H1 (cell line): ENCODE results near the gene UMPS. TPM values are rescaled to one million over a fixed set of nuclear protein-coding genes. Genes with fewer than 3 reads are reported as not detected.
A peak's percentile ranks its signal among the peaks of the same experiment; 100 is the strongest.

ENCODE experiments used
- BCL11A ChIP-seq, 2 experiments: IDR thresholded peaks; one replicate each; pipeline ENCODE4 v1.6.1; 2011; ENCODE audit warnings: low read depth in 2 of 2, low read length in 2 of 2, mild to moderate bottlenecking in 2 of 2
- BRCA1 ChIP-seq: IDR thresholded peaks from 2 replicates; pipeline ENCODE4 v1.6.1; 2012; ENCODE audit warnings: low read depth, low read length, improper control_type of control experiment
- CBX5 ChIP-seq: fragments of 300-800, 300-1000 bp; sonication (generic); IDR thresholded peaks from 2 replicates; pipeline ENCODE4 v1.7.1; 2016; ENCODE audit warnings: antibody characterized with exemption, low read length, low read depth
- CBX8 ChIP-seq: fragments of 300-800, 300-1000 bp; sonication (generic); IDR thresholded peaks from 2 replicates; pipeline ENCODE4 v1.7.1; 2016; ENCODE audit warnings: low read depth, low read length, borderline replicate concordance
- CTCF ChIP-seq, 3 experiments: IDR thresholded peaks; 1 replicate in 2 of 3; 2 replicates in 1 of 3; pipeline versions ENCODE4 v1.5.1 to v1.6.1; 2011; ENCODE audit warnings: low read length in 3 of 3, mild to moderate bottlenecking in 3 of 3, inconsistent platforms in 2 of 3, low read depth in 1 of 3, moderate library complexity in 1 of 3; ENCODE audit not compliant: insufficient read depth in 1 of 3; ENCODE audit errors: control extremely low read depth in 1 of 3
- E2F6 ChIP-seq: IDR thresholded peaks from 2 replicates; pipeline ENCODE4 v1.6.1; 2012; ENCODE audit warnings: inconsistent platforms
- EP300 ChIP-seq, 2 experiments: IDR thresholded peaks; 1 replicate in 1 of 2; 2 replicates in 1 of 2; pipeline ENCODE4 v1.6.1; 2011 to 2012; ENCODE audit warnings: low read depth in 2 of 2, low read length in 2 of 2, mild to moderate bottlenecking in 2 of 2, borderline replicate concordance in 1 of 2, inconsistent platforms in 1 of 2, moderate library complexity in 1 of 2
- FOSL1 ChIP-seq: IDR thresholded peaks from 2 replicates; pipeline ENCODE4 v1.6.1; 2011; ENCODE audit warnings: mild to moderate bottlenecking, low read depth, low read length, moderate library complexity; ENCODE audit not compliant: insufficient read depth
- HDAC6 ChIP-seq: IDR thresholded peaks from one replicate; pipeline ENCODE4 v1.7.1; 2012; ENCODE audit warnings: low read depth, mild to moderate bottlenecking, inconsistent platforms, low read length, moderate library complexity
- KDM1A ChIP-seq: fragments of 200-600, 300-600 bp; sonication (generic); IDR thresholded peaks from 2 replicates; pipeline ENCODE4 v1.7.1; 2016; ENCODE audit warnings: mild to moderate bottlenecking, low read length, borderline replicate concordance
- MAFK ChIP-seq: IDR thresholded peaks from 2 replicates; pipeline ENCODE4 v1.6.1; 2012; ENCODE audit warnings: low read depth, mild to moderate bottlenecking, improper control_type of control experiment, low read length
- NANOG ChIP-seq: IDR thresholded peaks from 2 replicates; pipeline ENCODE4 v1.6.1; 2011; ENCODE audit warnings: low read length, low read depth, mild to moderate bottlenecking, inconsistent platforms; ENCODE audit not compliant: insufficient read depth, poor library complexity, severe bottlenecking
- PHF8 ChIP-seq: fragments of 200-600 bp; sonication (generic); conservative IDR thresholded peaks from 2 replicates; pipeline ENCODE4 v1.7.1; 2012; ENCODE audit warnings: low read depth, mild to moderate bottlenecking, inconsistent platforms, low read length, moderate library complexity
- RNF2 ChIP-seq: fragments of 200-900, 300-1000 bp; sonication (generic); IDR thresholded peaks from 2 replicates; pipeline ENCODE4 v1.7.1; 2016; ENCODE audit warnings: borderline replicate concordance, low read depth, mild to moderate bottlenecking, antibody characterized with exemption, low read length; ENCODE audit not compliant: poor library complexity, severe bottlenecking; ENCODE audit errors: missing control alignments
- TAF7 ChIP-seq: optimal IDR thresholded peaks from 2 replicates; pipeline ENCODE3; 2011; ENCODE audit warnings: low read depth, mild to moderate bottlenecking, inconsistent platforms, low read length, moderate library complexity, borderline replicate concordance
- TBP ChIP-seq: IDR thresholded peaks from 2 replicates; pipeline ENCODE4 v1.6.1; 2011; ENCODE audit warnings: low read depth, low read length, improper control_type of control experiment
- USF2 ChIP-seq: IDR thresholded peaks from 2 replicates; pipeline ENCODE4 v1.6.1; 2011; ENCODE audit warnings: low read length, improper control_type of control experiment
- ZNF274 ChIP-seq: IDR thresholded peaks from 2 replicates; pipeline ENCODE4 v1.7.0; 2012; ENCODE audit warnings: low read length, borderline replicate concordance; ENCODE audit errors: extremely low read depth
- polyA plus RNA-seq, 7 experiments: library from polyadenylated mRNA; depleted of rRNA in 3 of 7; stranded (reverse) in 5 of 7; unstranded in 2 of 7; fragments of >200 nt in 5 of 7; fragments of 200-250 nt in 2 of 7; gene quantifications; 1 replicate in 5 of 7; 2 replicates in 1 of 7; 4 replicates in 1 of 7; pipeline versions ENCODE4 v1.2.1 to v1.2.3, GENCODE V29; 2011 to 2013; ENCODE audit warnings: missing spikeins in 2 of 7, mixed read lengths in 2 of 7
- total RNA-seq: library from RNA; stranded (reverse); fragmentation: NEBNext Ultra II Directional; extraction: Animal tissue kit (Norgen Biotek cat#: 25700); gene quantifications from 2 replicates; pipeline ENCODE4 v1.2.1, GENCODE V29; 2021

The UMPS gene
- total and polyA plus RNA-seq, 2 of the 8 experiments (the other 6 are each of a cell fraction or from before 2014, with no cell fraction given) = 32.8 to 59.0 TPM

GRCh38 chr3:124730129-124730940 lies at the start of gene UMPS (continued):
- TF ChIP-seq USF2 = no peak
- no peak for TF ChIP-seq ZNF274
- no peak for TF ChIP-seq KDM1A
- TF ChIP-seq HDAC6 = no peak
- TF ChIP-seq CBX5 = no peak
- peak; percentile 97 for TF ChIP-seq PHF8
- peak; percentile 80 for TF ChIP-seq TAF7
- TF ChIP-seq BRCA1 = no peak
- TF ChIP-seq E2F6 = peak; percentile 48; the same call in 1 of the 2 replicates
- no peak for TF ChIP-seq MAFK
- no peak for TF ChIP-seq NANOG
- no peak for TF ChIP-seq CBX8
- no peak for TF ChIP-seq EP300 (IDR thresholded peaks at IDR 0.05; ENCODE audit: borderline replicate concordance in 1 of 2, low read depth in 2 of 2, low read length in 2 of 2)
- TF ChIP-seq TBP = peak; percentile 89
- no peak for TF ChIP-seq CTCF (IDR thresholded peaks at IDR 0.05; ENCODE audit: control extremely low read depth in 1 of 3, insufficient read depth in 1 of 3, low read depth in 1 of 3, low read length in 3 of 3)
- TF ChIP-seq RNF2 = no peak
- TF ChIP-seq BCL11A (IDR thresholded peaks at IDR 0.05; ENCODE audit: low read depth in 2 of 2, low read length in 2 of 2) = no peak
- no peak for TF ChIP-seq FOSL1
